K562 (cell line): ENCODE results near the gene FN3K. TPM values are rescaled to one million over a fixed set of nuclear protein-coding genes. Genes with fewer than 3 reads are reported as not detected.

Source experiments
- ATAC-seq: fragments of 200-7000 bp; cut with Tn5 transposase; 3 replicates; pipeline ENCODE4 v1.9.1; 2020; ENCODE audit warnings: moderate library complexity
- BruUV-seq: library from RNA; stranded (reverse); fragments of 400-500 nt; replicated peaks from 2 replicates; lab custom pipeline; 2021; lab: Mats Ljungman, UMichigan
- CTCF ChIA-PET: fragments of 300-600 bp; formaldehyde crosslinking; extraction: SDS; loops from one replicate; lab custom pipeline; 2021; ENCODE audit warnings: low intra/inter-chr PET ratio; lab: Yijun Ruan, JAX
- POLR2A ChIA-PET: fragments of 300-600, 350-650 bp; sonication (Branson Sonifier 250); formaldehyde crosslinking; extraction: SDS; loops from one replicate; lab custom pipeline; 2021; ENCODE audit warnings: antibody characterized with exemption, inconsistent platforms; lab: Yijun Ruan, JAX
- DNase-seq, 4 experiments: peaks; one replicate each; pipeline versions ENCODE4 v3.0.0 to v3.0.0-alpha.2; 2011 to 2018; ENCODE audit warnings: low spot score in 3 of 4, mixed read lengths in 3 of 4; ENCODE audit errors: extremely low read depth in 1 of 4
- FAIRE-seq: peaks from 2 replicates; lab custom pipeline; 2011; peaks lifted over from hg19 to GRCh38; lab: Jason Lieb, UNC
- H2AFZ ChIP-seq: 2 replicates; pipeline ENCODE4 v1.6.0; 2011; ENCODE audit warnings: low read depth, low read length, control low read depth, inconsistent platforms
- H3K27ac ChIP-seq: fragments of 200-600 bp; 3 replicates; pipeline ENCODE4 v1.8.0; 2011; ENCODE audit warnings: low read depth, mild to moderate bottlenecking, control low read depth, inconsistent platforms, low read length, moderate library complexity, mixed read lengths; ENCODE audit errors: extremely low read depth
- H3K27me3 ChIP-seq, 2 experiments: fragments of 300-600 bp in 1 of 2; 2 replicates in 1 of 2; 3 replicates in 1 of 2; pipeline versions ENCODE4 v1.6.0 to v1.8.0; 2011; ENCODE audit warnings: inconsistent platforms in 2 of 2, low read length in 2 of 2, mild to moderate bottlenecking in 1 of 2, mixed read lengths in 1 of 2, moderate library complexity in 1 of 2; ENCODE audit not compliant: control insufficient read depth in 2 of 2, insufficient read depth in 2 of 2
- H3K36me3 ChIP-seq: fragments of 300-600 bp; 3 replicates; pipeline ENCODE4 v1.8.0; 2011; ENCODE audit warnings: mild to moderate bottlenecking, low read length, inconsistent platforms; ENCODE audit not compliant: control insufficient read depth, insufficient read depth
- H3K4me1 ChIP-seq, 2 experiments: fragments of 200-600 bp in 1 of 2; replicated peaks in 1 of 2; 2 replicates in 1 of 2; 3 replicates in 1 of 2; pipeline versions ENCODE4 v1.5.1 to v1.8.0; 2011; ENCODE audit warnings: inconsistent platforms in 2 of 2, low read length in 2 of 2, mild to moderate bottlenecking in 1 of 2, mixed read lengths in 1 of 2, moderate library complexity in 1 of 2; ENCODE audit not compliant: control insufficient read depth in 2 of 2, insufficient read depth in 2 of 2
- H3K4me2 ChIP-seq: 2 replicates; pipeline ENCODE4 v1.6.1; 2011; ENCODE audit warnings: low read length, control low read depth, inconsistent platforms, mixed read lengths; ENCODE audit not compliant: insufficient read depth
- H3K4me3 ChIP-seq: fragments of 200-600 bp; sonication (generic), shearing (Covaris generic); 2 replicates; pipeline ENCODE4 v1.5.1; 2016; ENCODE audit warnings: control low read depth, inconsistent platforms
- H3K79me2 ChIP-seq: fragments of 200-600 bp; 3 replicates; pipeline ENCODE4 v1.8.0; 2011; ENCODE audit warnings: low read length, inconsistent platforms; ENCODE audit not compliant: control insufficient read depth, insufficient read depth
- H3K9ac ChIP-seq, 2 experiments: 2 replicates each; pipeline versions ENCODE4 v1.6.0 to v1.6.1; 2011; ENCODE audit warnings: low read depth in 2 of 2, low read length in 2 of 2, control low read depth in 1 of 2, inconsistent platforms in 1 of 2, mild to moderate bottlenecking in 1 of 2, mixed read lengths in 1 of 2; ENCODE audit not compliant: insufficient read depth in 1 of 2
- H3K9me1 ChIP-seq: one replicate; pipeline ENCODE4 v1.6.0; 2011; ENCODE audit warnings: inconsistent platforms, mild to moderate bottlenecking, low read length, moderate library complexity; ENCODE audit not compliant: control insufficient read depth, insufficient read depth
- H3K9me3 ChIP-seq: replicated peaks from 2 replicates; pipeline ENCODE4 v1.5.1; 2011; ENCODE audit warnings: low read depth, low read length, inconsistent platforms; ENCODE audit not compliant: control insufficient read depth, insufficient read depth
- H4K20me1 ChIP-seq: replicated peaks from 2 replicates; pipeline ENCODE4 v1.6.1; 2011; ENCODE audit warnings: low read length, inconsistent platforms, mixed read lengths; ENCODE audit not compliant: control insufficient read depth, insufficient read depth
- BCOR ChIP-seq: fragments of 450-650 bp; IDR thresholded peaks from 2 replicates; pipeline ENCODE4 v1.6.1; 2016
- HNRNPLL ChIP-seq: fragments of 200-400 bp; formaldehyde crosslinking; IDR thresholded peaks from 2 replicates; pipeline ENCODE4 v1.6.1; 2017; ENCODE audit warnings: low read length, low read depth, mild to moderate bottlenecking; ENCODE audit not compliant: poor library complexity, severe bottlenecking
- KLF10 ChIP-seq: fragments of 250-450 bp; sonication (Bioruptor Pico); IDR thresholded peaks from 2 replicates; pipeline ENCODE4 v1.6.1; 2021; ENCODE audit warnings: matching md5 sums
- MECOM ChIP-seq: fragments of 250-450 bp; sonication (Bioruptor Pico); IDR thresholded peaks from 2 replicates; pipeline ENCODE4 v1.8.0; 2022; ENCODE audit warnings: inconsistent platforms
- NR2F6 ChIP-seq: fragments of 450-650 bp; formaldehyde crosslinking; IDR thresholded peaks from 2 replicates; pipeline ENCODE4 v1.4.0; 2020; ENCODE audit warnings: mild to moderate bottlenecking
- PML ChIP-seq: IDR thresholded peaks from 2 replicates; pipeline ENCODE4 v1.6.1; 2012; ENCODE audit warnings: low read length, inconsistent platforms
- POLR2AphosphoS2 ChIP-seq: IDR thresholded peaks from 2 replicates; pipeline ENCODE4 v1.6.1; 2012; ENCODE audit warnings: low read length, improper control_type of control experiment
- SRSF7 ChIP-seq: fragments of 200-400 bp; formaldehyde crosslinking; optimal IDR thresholded peaks from 2 replicates; pipeline ENCODE3; 2017; ENCODE audit warnings: mild to moderate bottlenecking, low read depth, low read length
- TCF15 ChIP-seq: fragments of 250-450 bp; sonication (Bioruptor Pico); IDR thresholded peaks from 2 replicates; pipeline ENCODE4 v1.8.0; 2022; ENCODE audit warnings: moderate library complexity, mild to moderate bottlenecking, inconsistent platforms
- TCFL5 ChIP-seq: fragments of 250-450 bp; sonication (Bioruptor Pico); conservative IDR thresholded peaks from 2 replicates; pipeline ENCODE4 v1.6.1; 2021; ENCODE audit warnings: mild to moderate bottlenecking, moderate library complexity, matching md5 sums
- ZBED1 ChIP-seq: IDR thresholded peaks from 2 replicates; pipeline ENCODE4 v1.6.1; 2014
- ZNF282 ChIP-seq: sonication (generic); formaldehyde crosslinking; IDR thresholded peaks from 2 replicates; pipeline ENCODE4 v1.8.1; 2023; ENCODE audit warnings: missing genetic modification reagents
- ZNF512 ChIP-seq: IDR thresholded peaks from 2 replicates; pipeline ENCODE4 v1.6.1; 2016; ENCODE audit warnings: missing genetic modification characterization, missing compliant biosample characterization
- WGBS: fragments of 100-300 bp; shearing (Covaris generic); methylation state at CpG from one replicate; pipeline ENCODE4 v1.1.6; 2016; ENCODE audit warnings: low coverage, mixed read lengths; ENCODE audit not compliant: insufficient coverage; ENCODE audit errors: missing lambda C conversion rate; 5-methylcytosine and 5-hydroxymethylcytosine counted together
- in situ Hi-C: fragments of 300-500 bp; cut with MboI; formaldehyde crosslinking; loops from 4 replicates; pipeline ENCODE4 v1.15.0; 2018; ENCODE audit warnings: inconsistent platforms, mixed read lengths
- intact Hi-C: fragments of 100-400 bp; cut with micrococcal nuclease; formaldehyde crosslinking; loops from 2 replicates; pipeline ENCODE4 v1.14.2; 2022
- polyA plus RNA-seq, 8 experiments: library from polyadenylated mRNA; depleted of rRNA in 4 of 8; stranded (reverse) in 5 of 8; unstranded in 3 of 8; fragments of >200 nt; fragmentation: Nextera tagmentation in 2 of 8; fragmentation: Illumina TruSeq in 1 of 8; extraction: Ambion mirVana in 2 of 8; extraction: Trizol in 1 of 8; gene quantifications; 2 replicates each; pipeline versions ENCODE4 v1.2.1 to v1.2.3, GENCODE V29; 2011 to 2014; ENCODE audit warnings: inconsistent platforms in 1 of 8, missing spikeins in 1 of 8
- total RNA-seq, 7 experiments: library from RNA; depleted of rRNA in 6 of 7; stranded (reverse); fragments of >200 nt in 6 of 7; fragmentation: Illumina TruSeq in 2 of 7; extraction: Trizol in 2 of 7; gene quantifications; 2 replicates each; pipeline versions ENCODE4 v1.2.1 to v1.2.3, GENCODE V29; 2011 to 2021; ENCODE audit warnings: low replicate concordance in 1 of 7

The FN3K gene
- total and polyA plus RNA-seq, 9 of the 15 experiments (the other 6 are each of a cell fraction or from before 2014, with no cell fraction given): 0.08 to 22.7 (median 3.8) TPM

GRCh38 chr17:82693168-82693867 is 42.1 kb upstream of the FN3K start:
- Histone ChIP-seq H3K9me1 (no peaks in the 10 kb centered on the region), H3K79me2 (no peaks in the 10 kb centered on the region), H3K9me3 (peaks cover 8% of the 10 kb centered on the region), H2AFZ (no peak overlapping the region), H3K4me1 (peaks cover 0 to 25% of the 10 kb centered on the region in 2 experiments; a peak in 2 of 5 replicates), H3K27me3 (peaks cover 4 to 13% of the 10 kb centered on the region in 2 experiments; a peak in 4 of 5 replicates), H3K4me3 (no peak overlapping the region), H3K4me2 (no peak overlapping the region), H3K9ac (no peak overlapping the region), H4K20me1 (0 out of 2 replicates have a peak, but pooled peaks cover 2% of the 10 kb centered on the region), H3K27ac (no peak overlapping the region), H3K36me3 (no peaks in the 10 kb centered on the region)
- WGBS: 55% methylated on average over 22 of the region's 22 CpGs
- ATAC-seq: no peak
- DNase-seq: no peak
- TF ChIP-seq PML (no peak), ZNF512 (tag) (no peak), POLR2AphosphoS2 (no peak), MECOM (CRISPR knock-in tag) (no peak), ZBED1 (no peak), BCOR (no peak), TCF15 (CRISPR knock-in tag) (no peak), ZNF282 (CRISPR knock-in tag) (no peak), SRSF7 (no peak), HNRNPLL (no peak), TCFL5 (CRISPR knock-in tag) (no peak), NR2F6 (no peak), KLF10 (no peak)
- no TSS peak for BruUV-seq
- intact Hi-C loops (no loop called here), in situ Hi-C loops (no loop called here)
- ChIA-PET POLR2A (interaction anchor here (0.8 to 0.9 kb wide), 2 partner anchors 8 to 24 kb away, joined by 3 read pairs; no protein-coding TSS in a partner anchor), CTCF (no interaction called here)
- FAIRE-seq: no peak
